ENCODE measurements around the gene COPS7B.
A peak's percentile ranks its signal among the peaks of the same experiment; 100 is the strongest.

COPS7B gene

DNA sequence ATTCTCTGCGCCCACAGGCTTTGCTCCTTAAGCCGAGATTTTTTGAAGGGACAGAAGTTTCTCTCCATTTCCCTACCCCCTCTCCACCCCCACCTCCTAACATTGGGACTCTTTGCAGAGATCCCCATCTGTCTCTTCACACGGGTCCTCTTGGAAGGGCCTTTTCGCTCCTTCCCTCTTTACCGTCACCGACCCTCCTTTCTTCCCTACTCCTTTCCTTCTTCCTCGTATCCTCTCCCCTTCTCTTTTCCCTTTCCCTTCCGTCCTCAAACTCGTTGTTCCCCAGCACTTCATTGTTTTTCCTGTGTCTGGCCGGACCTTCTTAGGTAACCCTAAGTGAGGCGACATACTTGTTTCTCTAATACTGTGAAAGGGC is 660 bp downstream of the COPS7B start:
- DNase-seq = no peak

DNA sequence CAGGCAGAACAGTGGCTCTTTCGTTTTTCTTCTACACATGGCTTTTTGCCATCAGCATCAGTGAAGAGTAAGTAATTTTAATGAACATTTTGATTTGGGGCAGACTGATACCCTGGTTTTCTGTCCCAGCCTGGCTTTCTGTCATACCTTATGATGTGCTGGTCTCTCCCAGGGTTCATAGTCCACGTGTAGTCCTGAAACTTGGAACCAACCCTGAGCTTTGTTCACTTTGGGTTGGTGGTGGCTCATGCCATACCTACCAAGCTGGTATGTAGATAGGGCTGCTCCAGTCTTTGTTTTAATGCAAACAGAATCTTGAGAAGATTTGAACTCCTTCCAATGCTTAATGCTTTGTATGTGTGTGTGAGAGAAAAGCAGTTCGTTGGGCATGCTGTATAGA is 4.9 kb downstream of the COPS7B start:
- DNase-seq = no peak

DNA sequence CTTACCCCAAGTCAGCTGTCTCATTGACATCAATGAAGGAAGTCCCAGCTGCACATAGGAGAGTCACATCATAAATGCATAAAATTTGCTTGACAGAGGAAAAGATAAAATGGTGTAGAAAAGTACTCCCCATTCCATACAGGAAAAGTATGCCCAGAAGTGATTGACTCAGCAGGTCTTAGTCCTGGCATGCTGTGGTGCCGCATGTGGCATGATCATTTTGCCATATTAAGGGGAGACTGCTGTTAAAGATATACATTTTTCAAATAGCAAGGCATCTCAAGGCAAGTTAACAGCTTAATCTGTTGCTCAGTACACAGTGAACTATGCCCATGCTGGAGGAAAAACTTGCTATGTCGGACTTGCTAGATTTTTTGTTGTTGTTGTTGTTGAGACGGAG is 8.1 kb downstream of the COPS7B start:
- no peak for DNase-seq

GRCh38 chr2:231795525-231796327 is 9.5 kb downstream of the COPS7B start:
- peak; percentile 84 for DNase-seq

- peak; percentile 24 for DNase-seq
These were observed 14.3 kb downstream of the COPS7B start for GRCh38 chr2:231800493-231801091.

GRCh38 chr2:231803501-231804138 is 17.4 kb downstream of the COPS7B start:
- no peak for DNase-seq

GRCh38 chr2:231807020-231807419 is 20.8 kb downstream of the COPS7B start:
- no peak for DNase-seq

- DNase-seq = peak; percentile 42
These were observed 24.7 kb downstream of the COPS7B start for GRCh38 chr2:231810905-231811304.

DNA sequence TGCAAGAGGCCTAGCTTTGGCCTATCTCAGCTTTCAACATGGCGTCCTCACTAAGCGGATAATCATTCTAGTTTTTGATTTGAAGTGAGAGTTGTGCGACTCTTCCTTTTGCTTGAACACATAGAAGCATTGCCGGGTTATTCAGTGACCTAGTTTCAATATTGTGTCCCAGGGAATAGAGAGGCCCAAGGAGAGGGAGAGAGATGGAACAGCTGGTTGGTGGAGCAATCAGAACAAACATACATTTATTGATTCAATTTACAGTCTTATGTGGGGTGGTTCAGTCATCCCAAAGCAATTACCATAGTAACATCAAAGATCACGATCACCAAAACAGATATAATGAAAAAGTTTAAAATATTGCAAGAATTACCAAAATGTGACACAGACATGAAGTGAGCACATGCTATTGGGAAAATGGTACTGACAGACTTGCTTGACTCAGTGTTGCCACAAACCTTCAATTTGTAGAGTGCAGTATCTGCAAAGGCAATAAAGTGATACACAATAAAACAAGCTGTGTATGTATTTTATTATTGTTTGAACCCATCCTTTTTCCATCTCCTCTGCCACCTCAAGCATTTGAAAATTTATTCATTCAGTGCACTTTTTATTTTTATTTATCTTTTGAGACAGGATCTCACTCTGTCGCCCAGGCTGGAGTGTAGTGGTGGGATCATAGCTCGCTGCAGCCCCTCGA is 30.2 kb downstream of the COPS7B start:
- DNase-seq = no peak

DNA sequence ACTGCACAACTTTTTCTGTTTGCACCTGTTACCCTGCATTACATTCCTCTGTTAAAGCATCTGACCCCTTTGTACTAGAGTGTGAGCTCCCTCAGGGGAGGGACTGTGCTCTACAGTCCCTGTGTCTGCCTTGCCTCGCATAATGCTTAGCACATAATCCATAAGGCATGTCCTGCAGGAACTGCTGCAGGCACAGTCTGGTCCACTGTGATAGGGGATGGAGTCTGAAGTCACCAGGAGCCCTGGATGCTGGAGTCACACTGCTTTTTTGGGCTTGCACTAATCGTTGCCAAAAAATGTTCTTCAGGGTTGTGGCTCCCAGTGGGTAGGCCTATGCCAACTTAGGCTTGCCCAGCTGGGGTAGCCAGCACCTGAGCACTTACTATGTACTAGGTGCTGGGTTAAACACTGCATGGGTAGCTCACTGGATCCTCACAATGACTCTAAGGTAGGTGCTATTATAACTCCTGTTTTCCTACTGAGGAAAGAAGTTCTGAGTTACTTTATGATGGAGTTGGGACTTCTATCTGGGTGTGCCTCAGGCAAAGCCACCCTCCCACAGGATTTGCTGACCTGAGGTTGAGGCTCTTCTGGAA is 33.3 kb downstream of the COPS7B start:
- DNase-seq = no peak

DNA sequence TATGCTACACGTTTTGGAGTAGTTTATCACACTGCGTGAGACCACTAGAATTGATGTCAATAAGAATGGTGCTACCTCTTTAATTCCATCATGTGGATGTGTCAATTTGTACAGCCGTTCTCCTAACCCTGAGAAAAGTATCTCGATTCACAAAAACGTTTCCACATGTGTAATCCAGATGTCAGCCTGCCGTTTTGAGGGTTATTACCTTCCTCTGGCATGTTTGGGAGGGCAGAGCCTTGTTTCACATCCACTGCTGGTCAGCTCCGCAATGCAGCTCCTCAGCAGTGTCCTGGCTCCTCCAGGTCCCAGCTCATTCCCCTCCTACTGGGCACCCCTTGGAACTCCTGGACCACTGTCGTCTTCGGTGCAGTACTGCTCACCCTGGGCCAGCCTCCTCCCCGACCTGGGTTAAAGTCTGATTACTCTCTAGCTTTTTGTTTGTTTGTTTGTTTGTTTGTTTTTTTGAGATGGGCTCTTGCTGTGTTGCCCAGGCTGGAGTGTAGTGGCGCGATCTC is 34.6 kb downstream of the COPS7B start:
- DNase-seq = no peak

DNA sequence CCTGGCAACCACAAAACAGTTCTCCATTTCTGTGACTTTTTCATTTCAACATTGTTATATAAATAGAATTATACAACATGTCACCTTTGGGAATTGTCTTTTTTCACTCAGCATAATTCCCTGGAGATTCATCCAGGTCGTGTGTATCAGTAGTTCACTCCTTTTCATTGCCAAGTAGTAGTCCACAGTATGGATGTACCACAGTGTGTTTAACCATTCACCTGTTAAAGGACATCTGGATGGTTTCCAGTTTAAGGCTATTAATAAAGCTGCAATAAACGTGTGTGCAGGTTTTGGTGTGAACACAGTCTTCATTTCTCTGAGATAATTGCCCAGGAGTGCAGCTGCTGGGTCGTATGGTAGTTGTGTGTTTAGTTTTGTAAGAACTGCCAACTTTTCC is 35.7 kb downstream of the COPS7B start:
- no peak for DNase-seq

GRCh38 chr2:231853105-231853504 is 66.9 kb downstream of the COPS7B start:
- no peak for DNase-seq

GRCh38 chr2:231854616-231855125 is 68.4 kb downstream of the COPS7B start:
- DNase-seq = no peak

GRCh38 chr2:231856959-231857358 is 70.7 kb downstream of the COPS7B start:
- no peak for DNase-seq

Measured in kidney glomerular epithelial cell (primary cell).